Measurements from ENCODE around the gene SH3RF2. TPM values are rescaled to one million over a fixed set of nuclear protein-coding genes. Genes with fewer than 3 reads are reported as not detected.
"Not testable (repeated sequence)": the region's sequence is repeated elsewhere in the genome, so short reads cannot be mapped to it uniquely, and the experiment has no call there.

SH3RF2 gene
- total RNA-seq, 1 donor from 2014 or later = not detected

DNA sequence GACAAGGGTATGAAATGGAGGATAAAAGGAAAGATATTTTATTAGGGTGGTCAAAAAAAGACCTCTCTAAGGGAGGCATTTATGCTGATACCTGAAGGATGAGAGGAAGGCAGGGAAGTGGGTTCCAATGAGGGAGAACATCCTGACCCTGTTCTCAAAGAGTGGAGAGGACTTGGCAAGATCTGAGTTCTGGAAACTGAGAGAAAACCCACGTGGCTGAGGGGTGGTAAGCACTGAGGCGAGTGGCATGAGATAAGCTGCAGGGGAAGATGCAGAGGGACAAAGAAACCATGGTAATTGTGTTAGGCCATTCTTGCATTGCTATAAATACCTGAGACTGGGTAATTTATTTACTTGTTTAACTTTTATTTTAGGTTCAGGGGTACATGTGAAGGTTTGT, 16.8 kb downstream of the SH3RF2 start:
- H3K36me3 Mint-ChIP-seq (ENCODE audit: unreplicated experiment) = no peaks in the 10 kb centered on the region
- H3K4me1 Mint-ChIP-seq (ENCODE audit: low read depth, unreplicated experiment) = no peaks in the 10 kb centered on the region
- H3K27me3 Mint-ChIP-seq (ENCODE audit: unreplicated experiment) = no peaks in the 10 kb centered on the region
- H3K9me3 Mint-ChIP-seq (ENCODE audit: unreplicated experiment) = no peaks in the 10 kb centered on the region
- H3K27ac Mint-ChIP-seq (ENCODE audit: unreplicated experiment) = no peak overlapping the region
- no peak overlapping the region for H3K4me3 Mint-ChIP-seq (ENCODE audit: unreplicated experiment)
- TF ChIP-seq, protein P1, sequence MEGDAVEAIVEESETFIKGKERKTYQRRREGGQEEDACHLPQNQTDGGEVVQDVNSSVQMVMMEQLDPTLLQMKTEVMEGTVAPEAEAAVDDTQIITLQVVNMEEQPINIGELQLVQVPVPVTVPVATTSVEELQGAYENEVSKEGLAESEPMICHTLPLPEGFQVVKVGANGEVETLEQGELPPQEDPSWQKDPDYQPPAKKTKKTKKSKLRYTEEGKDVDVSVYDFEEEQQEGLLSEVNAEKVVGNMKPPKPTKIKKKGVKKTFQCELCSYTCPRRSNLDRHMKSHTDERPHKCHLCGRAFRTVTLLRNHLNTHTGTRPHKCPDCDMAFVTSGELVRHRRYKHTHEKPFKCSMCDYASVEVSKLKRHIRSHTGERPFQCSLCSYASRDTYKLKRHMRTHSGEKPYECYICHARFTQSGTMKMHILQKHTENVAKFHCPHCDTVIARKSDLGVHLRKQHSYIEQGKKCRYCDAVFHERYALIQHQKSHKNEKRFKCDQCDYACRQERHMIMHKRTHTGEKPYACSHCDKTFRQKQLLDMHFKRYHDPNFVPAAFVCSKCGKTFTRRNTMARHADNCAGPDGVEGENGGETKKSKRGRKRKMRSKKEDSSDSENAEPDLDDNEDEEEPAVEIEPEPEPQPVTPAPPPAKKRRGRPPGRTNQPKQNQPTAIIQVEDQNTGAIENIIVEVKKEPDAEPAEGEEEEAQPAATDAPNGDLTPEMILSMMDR (IDR thresholded peaks at IDR 0.05; ENCODE audit: partially characterized antibody, unreplicated experiment) = no peak
- no peak for DNase-seq

DNA sequence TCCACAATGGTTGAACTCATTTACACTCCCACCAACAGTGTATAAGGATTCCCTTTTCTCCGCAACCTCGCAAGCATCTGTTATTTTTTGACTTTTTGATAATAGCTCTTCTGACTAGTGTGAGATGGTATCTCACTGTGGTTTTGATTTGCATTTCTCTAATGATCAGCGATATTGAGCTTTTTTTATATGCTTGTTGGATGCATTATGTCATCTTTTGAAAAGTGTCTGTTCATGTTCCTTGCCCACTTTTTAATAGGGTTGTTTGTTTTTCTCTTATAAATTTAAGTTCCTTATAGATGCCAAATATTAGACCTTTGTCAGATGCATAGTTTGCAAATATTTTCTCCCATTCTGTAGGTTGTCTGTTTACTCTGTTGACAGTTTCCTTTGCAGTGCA, 17.8 kb downstream of the SH3RF2 start:
- DNase-seq; H3K27ac Mint-ChIP-seq (ENCODE audit: unreplicated experiment); H3K4me1 Mint-ChIP-seq (ENCODE audit: low read depth, unreplicated experiment); H3K36me3 Mint-ChIP-seq (ENCODE audit: unreplicated experiment); H3K9me3 Mint-ChIP-seq (ENCODE audit: unreplicated experiment); H3K27me3 Mint-ChIP-seq (ENCODE audit: unreplicated experiment); H3K4me3 Mint-ChIP-seq (ENCODE audit: unreplicated experiment): not testable (repeated sequence)

DNA sequence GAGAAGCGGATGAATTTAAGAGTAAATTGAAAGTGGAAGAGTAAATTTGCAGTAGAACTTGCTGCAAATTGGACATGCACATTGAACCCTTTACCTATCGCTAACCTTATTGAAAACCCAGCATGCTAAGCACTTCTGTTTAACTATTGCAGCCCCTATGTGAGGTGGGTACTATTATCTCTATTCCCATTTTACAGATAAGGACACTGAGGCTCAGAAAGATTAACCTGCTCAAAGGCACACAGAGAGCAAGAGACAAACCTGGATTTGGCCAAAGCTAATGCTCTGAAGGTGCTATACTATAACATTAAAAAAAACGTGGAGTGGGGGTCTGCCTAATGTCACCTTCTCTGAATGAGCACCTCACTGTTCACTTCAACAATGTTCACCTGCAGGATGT, 21.0 kb downstream of the SH3RF2 start:
- TF ChIP-seq, protein P1 (IDR thresholded peaks at IDR 0.05; ENCODE audit: partially characterized antibody, unreplicated experiment) = no peak
- no peak overlapping the region for H3K27ac Mint-ChIP-seq (ENCODE audit: unreplicated experiment)
- H3K36me3 Mint-ChIP-seq (ENCODE audit: unreplicated experiment) = no peaks in the 10 kb centered on the region
- no peaks in the 10 kb centered on the region for H3K27me3 Mint-ChIP-seq (ENCODE audit: unreplicated experiment)
- H3K4me1 Mint-ChIP-seq (ENCODE audit: low read depth, unreplicated experiment) = no peaks in the 10 kb centered on the region
- no peaks in the 10 kb centered on the region for H3K9me3 Mint-ChIP-seq (ENCODE audit: unreplicated experiment)
- H3K4me3 Mint-ChIP-seq (ENCODE audit: unreplicated experiment) = no peak overlapping the region
- DNase-seq = no peak

DNA sequence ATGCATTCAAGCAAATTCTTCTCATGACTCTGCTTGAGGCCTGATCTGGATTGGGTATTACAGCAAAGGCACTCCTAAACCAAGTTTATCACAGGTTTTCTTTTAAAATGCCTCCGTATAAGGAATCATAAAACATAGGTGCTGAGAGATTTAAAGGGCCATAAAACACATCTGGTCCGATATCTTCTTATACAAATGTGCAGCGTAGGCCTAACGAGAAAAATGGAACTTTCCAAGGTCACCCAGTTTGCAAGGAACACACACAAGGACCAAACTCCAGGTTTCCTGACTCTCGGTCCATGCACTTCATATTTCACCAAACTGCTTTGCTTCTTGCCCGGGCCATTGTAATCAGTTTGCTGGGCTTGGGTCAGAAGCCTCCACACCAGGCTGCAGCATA, 22.1 kb downstream of the SH3RF2 start:
- no peak overlapping the region for H3K4me3 Mint-ChIP-seq (ENCODE audit: unreplicated experiment)

DNA sequence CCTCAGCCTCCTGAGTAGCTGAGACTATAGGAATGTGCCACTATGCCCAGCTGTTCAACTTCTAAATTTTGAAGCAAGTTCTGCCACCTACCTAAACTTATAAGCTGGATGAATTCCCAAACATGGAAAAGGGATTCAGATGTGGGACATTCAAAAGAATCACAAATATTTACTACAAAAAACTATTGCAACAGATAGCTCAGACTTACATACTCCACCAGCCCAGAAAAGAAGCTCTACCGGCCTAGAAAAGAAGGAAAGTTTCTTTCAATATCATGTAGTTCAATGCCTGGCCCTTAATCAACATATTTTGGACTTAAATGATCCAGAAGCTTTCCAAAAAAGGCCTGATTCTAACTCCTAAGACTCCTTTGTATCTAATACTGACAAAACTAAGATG, 23.8 kb downstream of the SH3RF2 start:
- Mint-ChIP-seq H3K4me3 (ENCODE audit: unreplicated experiment) (no peak overlapping the region), H3K27me3 (ENCODE audit: unreplicated experiment) (no peaks in the 10 kb centered on the region), H3K9me3 (ENCODE audit: unreplicated experiment) (no peaks in the 10 kb centered on the region), H3K27ac (ENCODE audit: unreplicated experiment) (no peak overlapping the region), H3K36me3 (ENCODE audit: unreplicated experiment) (no peaks in the 10 kb centered on the region), H3K4me1 (ENCODE audit: low read depth, unreplicated experiment) (no peaks in the 10 kb centered on the region)
- TF ChIP-seq, protein P1 (IDR thresholded peaks at IDR 0.05; ENCODE audit: partially characterized antibody, unreplicated experiment) = no peak
- no peak for DNase-seq

More for the DNA sequence above, 22.1 kb downstream of the SH3RF2 start:
- TF ChIP-seq, protein P1 (IDR thresholded peaks at IDR 0.05; ENCODE audit: partially characterized antibody, unreplicated experiment) = no peak
- no peaks in the 10 kb centered on the region for H3K9me3 Mint-ChIP-seq (ENCODE audit: unreplicated experiment)
- no peaks in the 10 kb centered on the region for H3K27me3 Mint-ChIP-seq (ENCODE audit: unreplicated experiment)
- no peak overlapping the region for H3K27ac Mint-ChIP-seq (ENCODE audit: unreplicated experiment)
- H3K4me1 Mint-ChIP-seq (ENCODE audit: low read depth, unreplicated experiment) = no peaks in the 10 kb centered on the region
- no peak for DNase-seq
- H3K36me3 Mint-ChIP-seq (ENCODE audit: unreplicated experiment) = no peaks in the 10 kb centered on the region

All from glutamatergic neuron (in vitro differentiated cells).